Epithelial cell of proximal tubule (primary cell): Measurements from ENCODE around the gene P2RY12. TPM values are rescaled to one million over a fixed set of nuclear protein-coding genes. Genes with fewer than 3 reads are reported as not detected.

ENCODE experiments used
- DNase-seq: peaks from one replicate; pipeline ENCODE4 v3.0.0-alpha.2; 2011; ENCODE audit warnings: low read depth
- H3K4me3 ChIP-seq: 2 replicates; pipeline ENCODE4 v1.5.1; 2011; ENCODE audit warnings: low read depth, mild to moderate bottlenecking, low read length
- total RNA-seq: library from RNA; depleted of rRNA; stranded (reverse); fragments of >200 nt; gene quantifications from 2 replicates; pipeline ENCODE4 v1.2.3, GENCODE V29; 2015
- TF ChIP-seq, protein P1 (sequence below): conservative IDR thresholded peaks from 2 replicates; pipeline ENCODE4 v1.5.1; 2012; ENCODE audit warnings: low read depth, mild to moderate bottlenecking, low read length

Gene P2RY12
- total RNA-seq, 1 donor from 2014 or later, result not detected

DNA sequence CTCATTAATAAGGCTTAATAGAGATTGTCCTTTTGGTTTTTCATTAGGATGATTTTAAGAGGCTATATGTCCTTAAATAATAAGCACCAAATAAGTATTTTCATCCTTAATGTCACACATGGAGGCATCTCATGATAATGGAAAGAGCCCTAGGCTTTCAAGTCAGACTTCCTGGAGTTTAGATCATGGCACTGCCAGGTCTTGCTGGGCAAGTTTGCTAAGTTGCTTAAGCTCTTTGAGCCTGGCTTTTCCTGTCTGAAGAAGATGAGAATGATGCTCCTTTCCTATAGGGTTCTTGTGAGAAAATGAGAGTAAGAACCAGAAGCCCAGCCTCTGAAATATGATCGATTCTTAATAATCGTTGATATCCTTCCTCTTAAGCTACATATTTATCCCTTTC lies 23.4 kb upstream of the P2RY12 start:
- no peak overlapping the region for H3K4me3 ChIP-seq
- TF ChIP-seq, protein P1, sequence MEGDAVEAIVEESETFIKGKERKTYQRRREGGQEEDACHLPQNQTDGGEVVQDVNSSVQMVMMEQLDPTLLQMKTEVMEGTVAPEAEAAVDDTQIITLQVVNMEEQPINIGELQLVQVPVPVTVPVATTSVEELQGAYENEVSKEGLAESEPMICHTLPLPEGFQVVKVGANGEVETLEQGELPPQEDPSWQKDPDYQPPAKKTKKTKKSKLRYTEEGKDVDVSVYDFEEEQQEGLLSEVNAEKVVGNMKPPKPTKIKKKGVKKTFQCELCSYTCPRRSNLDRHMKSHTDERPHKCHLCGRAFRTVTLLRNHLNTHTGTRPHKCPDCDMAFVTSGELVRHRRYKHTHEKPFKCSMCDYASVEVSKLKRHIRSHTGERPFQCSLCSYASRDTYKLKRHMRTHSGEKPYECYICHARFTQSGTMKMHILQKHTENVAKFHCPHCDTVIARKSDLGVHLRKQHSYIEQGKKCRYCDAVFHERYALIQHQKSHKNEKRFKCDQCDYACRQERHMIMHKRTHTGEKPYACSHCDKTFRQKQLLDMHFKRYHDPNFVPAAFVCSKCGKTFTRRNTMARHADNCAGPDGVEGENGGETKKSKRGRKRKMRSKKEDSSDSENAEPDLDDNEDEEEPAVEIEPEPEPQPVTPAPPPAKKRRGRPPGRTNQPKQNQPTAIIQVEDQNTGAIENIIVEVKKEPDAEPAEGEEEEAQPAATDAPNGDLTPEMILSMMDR, result no peak
- no peak for DNase-seq

DNA sequence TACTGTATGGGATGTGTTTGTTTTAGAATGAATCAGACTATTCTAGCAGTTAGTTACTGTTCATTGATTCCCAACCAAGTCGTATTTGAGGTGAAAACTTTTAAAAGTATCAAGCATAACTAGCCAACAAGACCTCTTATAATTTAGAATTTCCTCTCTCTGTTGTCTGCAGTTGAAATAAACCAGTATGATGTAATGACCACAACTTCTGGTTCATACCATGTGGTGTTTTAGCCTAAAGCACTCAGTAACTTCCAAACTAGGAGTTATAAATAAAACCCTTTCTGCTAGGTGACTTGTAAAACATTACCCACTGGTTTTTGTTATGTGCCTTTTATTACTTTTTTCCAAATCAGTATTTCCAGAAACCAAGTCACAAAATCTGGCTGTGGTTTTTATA lies 19.8 kb upstream of the P2RY12 start:
- TF ChIP-seq, protein P1, result no peak
- peak; percentile 19 for DNase-seq

DNA sequence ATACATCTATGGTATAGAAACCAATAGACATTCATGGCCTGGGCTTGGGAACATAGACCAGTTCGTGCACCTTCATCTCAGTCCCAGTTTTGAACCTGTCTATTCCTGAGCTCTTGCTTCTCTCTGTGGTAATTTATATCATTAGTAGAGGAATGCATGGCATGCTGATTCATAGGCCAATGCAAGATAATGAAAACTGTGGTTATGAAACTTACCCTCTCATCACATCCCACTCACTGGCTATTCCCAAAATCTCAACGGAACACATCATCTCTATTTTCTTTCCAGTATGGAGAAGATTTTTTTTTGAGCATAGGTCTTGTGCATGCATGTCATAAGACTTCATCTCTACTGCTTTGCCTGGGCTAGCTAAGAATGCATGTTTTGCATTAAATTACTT lies 18.7 kb upstream of the P2RY12 start:
- no peak for DNase-seq
- no peak overlapping the region for H3K4me3 ChIP-seq
- TF ChIP-seq, protein P1, result no peak

More for the DNA sequence above, 19.8 kb upstream of the P2RY12 start:
- no peak overlapping the region for H3K4me3 ChIP-seq

DNA sequence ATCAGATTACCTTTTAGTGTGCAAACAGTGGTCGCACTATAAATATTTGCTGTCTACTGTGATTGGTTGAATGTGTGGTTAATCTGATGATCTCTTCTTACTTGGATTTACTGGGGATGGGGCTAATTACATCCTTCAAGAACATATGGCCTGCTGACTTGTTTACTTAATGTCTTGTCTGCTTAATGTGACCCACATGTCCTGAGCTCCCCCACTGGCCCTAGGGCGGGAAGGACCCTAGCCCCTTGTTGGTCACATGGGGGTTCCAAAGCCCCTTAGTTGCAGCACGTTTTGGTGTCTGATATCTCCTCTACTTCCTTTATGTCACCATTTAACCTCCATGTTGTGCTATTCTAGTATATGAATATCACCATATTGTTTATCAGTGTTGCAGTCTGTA lies 17.8 kb upstream of the P2RY12 start:
- no peak for DNase-seq
- TF ChIP-seq, protein P1, result no peak
- H3K4me3 ChIP-seq, result no peak overlapping the region

DNA sequence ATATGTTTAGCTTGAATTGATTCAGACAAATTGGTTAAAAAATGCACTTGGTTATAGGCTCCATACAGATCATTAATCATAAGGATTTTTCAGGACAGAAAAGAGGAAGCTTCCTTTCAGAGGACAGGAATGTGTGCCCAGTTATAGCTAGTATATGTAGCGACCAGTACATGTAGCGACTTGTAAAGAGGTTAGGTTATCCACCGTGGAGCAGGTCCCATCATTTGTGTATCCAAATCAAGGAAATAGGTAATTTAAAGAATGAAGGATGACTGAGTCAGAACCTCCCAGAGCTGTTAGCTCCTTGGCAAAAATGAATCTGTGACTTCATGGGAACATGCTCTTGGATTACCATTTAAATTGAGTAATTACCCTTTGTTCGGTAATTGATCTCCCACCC lies 15.8 kb upstream of the P2RY12 start:
- no peak for DNase-seq
- no peak overlapping the region for H3K4me3 ChIP-seq
- TF ChIP-seq, protein P1, result no peak

DNA sequence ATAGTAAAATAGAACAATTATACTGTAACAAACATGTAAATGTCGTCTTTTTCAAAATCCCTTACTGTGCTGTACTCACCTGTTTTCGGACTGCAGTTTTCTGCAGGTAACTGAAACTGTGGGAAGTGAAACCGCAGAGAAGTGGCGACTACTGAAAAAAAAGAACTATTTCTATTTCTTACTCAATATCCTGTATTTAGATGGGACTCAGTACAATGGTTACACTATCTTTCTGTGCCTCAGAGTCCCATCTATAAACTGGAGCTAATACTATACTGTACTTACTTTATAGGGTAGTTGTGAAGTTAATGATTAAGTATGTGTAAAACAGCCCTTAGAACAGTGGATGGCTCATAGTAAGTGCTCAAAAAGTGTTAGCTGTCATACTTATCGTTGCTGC lies 14.3 kb upstream of the P2RY12 start:
- DNase-seq, result no peak
- no peak overlapping the region for H3K4me3 ChIP-seq
- TF ChIP-seq, protein P1, result no peak

DNA sequence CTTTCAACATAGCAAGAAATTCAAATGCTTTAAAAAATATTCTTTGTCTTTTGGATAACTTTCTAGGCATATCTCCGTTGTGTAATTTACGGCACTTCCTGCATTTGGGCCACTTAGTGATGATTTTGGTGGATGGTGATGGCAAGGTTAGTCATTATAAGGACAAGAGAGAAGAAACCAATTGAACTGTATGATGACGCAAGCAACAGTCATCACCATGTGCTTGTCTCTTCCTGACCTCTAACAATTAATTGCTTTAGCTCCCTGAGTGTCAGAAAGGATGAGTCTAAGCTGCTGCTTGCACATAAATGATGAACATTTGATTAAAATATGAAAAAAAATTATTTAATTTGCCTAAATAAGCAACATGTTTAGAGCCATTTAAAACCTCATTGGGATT lies 11.3 kb upstream of the P2RY12 start:
- TF ChIP-seq, protein P1, result no peak
- H3K4me3 ChIP-seq, result no peak overlapping the region
- peak; percentile 46 for DNase-seq
